Measurements from ENCODE around the gene NDUFA7.
A peak's percentile ranks its signal among the peaks of the same experiment; 100 is the strongest.
"Not testable (repeated sequence)": the region's sequence is repeated elsewhere in the genome, so short reads cannot be mapped to it uniquely, and the experiment has no call there.

NDUFA7 gene

DNA sequence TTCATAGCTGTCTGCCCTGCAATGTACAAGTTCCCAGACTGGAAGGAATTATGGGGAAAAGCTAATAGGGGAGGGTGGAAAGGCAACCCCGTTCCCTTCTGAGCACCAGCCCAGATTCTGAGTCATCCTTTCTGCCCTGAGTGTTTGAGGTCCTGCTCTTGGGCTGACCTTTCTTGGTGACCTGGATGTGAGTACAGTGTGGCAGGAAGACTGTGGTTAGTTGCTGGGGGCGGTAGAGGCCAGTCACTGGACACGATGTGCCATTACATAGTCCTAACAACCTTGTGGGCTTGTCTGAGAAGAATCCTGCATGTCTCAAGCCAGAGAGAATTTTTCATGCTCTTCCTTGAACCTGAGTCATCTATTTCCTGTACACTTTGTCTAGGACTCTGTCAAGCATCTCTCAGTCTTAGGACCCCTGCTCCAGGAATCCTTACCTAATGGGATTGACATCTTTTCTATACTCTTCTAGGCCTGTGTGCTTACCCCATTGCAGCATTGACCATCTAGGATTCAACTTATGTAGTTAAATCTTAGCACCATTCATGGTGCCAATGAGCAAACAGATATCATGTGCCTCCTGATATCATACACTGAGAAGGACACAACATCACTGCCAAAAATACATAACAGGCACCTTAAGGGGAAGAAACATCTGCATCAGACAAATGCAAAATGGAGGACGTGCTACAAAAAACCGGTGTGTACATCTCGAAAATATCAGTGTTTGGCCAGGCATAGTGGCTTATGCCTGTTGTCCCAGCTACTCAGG is 34.6 kb upstream of the NDUFA7 start:
- TF ChIP-seq, protein P1, sequence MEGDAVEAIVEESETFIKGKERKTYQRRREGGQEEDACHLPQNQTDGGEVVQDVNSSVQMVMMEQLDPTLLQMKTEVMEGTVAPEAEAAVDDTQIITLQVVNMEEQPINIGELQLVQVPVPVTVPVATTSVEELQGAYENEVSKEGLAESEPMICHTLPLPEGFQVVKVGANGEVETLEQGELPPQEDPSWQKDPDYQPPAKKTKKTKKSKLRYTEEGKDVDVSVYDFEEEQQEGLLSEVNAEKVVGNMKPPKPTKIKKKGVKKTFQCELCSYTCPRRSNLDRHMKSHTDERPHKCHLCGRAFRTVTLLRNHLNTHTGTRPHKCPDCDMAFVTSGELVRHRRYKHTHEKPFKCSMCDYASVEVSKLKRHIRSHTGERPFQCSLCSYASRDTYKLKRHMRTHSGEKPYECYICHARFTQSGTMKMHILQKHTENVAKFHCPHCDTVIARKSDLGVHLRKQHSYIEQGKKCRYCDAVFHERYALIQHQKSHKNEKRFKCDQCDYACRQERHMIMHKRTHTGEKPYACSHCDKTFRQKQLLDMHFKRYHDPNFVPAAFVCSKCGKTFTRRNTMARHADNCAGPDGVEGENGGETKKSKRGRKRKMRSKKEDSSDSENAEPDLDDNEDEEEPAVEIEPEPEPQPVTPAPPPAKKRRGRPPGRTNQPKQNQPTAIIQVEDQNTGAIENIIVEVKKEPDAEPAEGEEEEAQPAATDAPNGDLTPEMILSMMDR (IDR thresholded peaks at IDR 0.05; ENCODE audit: borderline replicate concordance, control extremely low read depth, extremely low read depth, insufficient read depth, missing control alignments), result no peak
- DNase-seq (ENCODE audit: low spot score), result no peak
- in situ Hi-C loops (cut with MboI; ENCODE audit: low sequenced_read_pairs, unreplicated experiment), result no loop called here

- DNase-seq (ENCODE audit: low spot score); in situ Hi-C loops (cut with MboI; ENCODE audit: low sequenced_read_pairs, unreplicated experiment): not testable (repeated sequence)
These were observed 31.7 kb upstream of the NDUFA7 start for GRCh38 chr19:8352845-8353244.

- TF ChIP-seq, protein P1 (IDR thresholded peaks at IDR 0.05; ENCODE audit: borderline replicate concordance, control extremely low read depth, extremely low read depth, insufficient read depth, missing control alignments), result no peak
- DNase-seq (ENCODE audit: low spot score), result peak; percentile 6
- in situ Hi-C loops (cut with MboI; ENCODE audit: low sequenced_read_pairs, unreplicated experiment), result no loop called here
These were observed 31.1 kb upstream of the NDUFA7 start for GRCh38 chr19:8352134-8352827.

GRCh38 chr19:8349629-8350372 is 28.6 kb upstream of the NDUFA7 start:
- DNase-seq (ENCODE audit: low spot score); in situ Hi-C loops (cut with MboI; ENCODE audit: low sequenced_read_pairs, unreplicated experiment): not testable (repeated sequence)

GRCh38 chr19:8343483-8343844 is 22.3 kb upstream of the NDUFA7 start:
- DNase-seq (ENCODE audit: low spot score), result no peak
- TF ChIP-seq, protein P1 (IDR thresholded peaks at IDR 0.05; ENCODE audit: borderline replicate concordance, control extremely low read depth, extremely low read depth, insufficient read depth, missing control alignments), result no peak
- in situ Hi-C loops (cut with MboI; ENCODE audit: low sequenced_read_pairs, unreplicated experiment), result no loop called here

DNA sequence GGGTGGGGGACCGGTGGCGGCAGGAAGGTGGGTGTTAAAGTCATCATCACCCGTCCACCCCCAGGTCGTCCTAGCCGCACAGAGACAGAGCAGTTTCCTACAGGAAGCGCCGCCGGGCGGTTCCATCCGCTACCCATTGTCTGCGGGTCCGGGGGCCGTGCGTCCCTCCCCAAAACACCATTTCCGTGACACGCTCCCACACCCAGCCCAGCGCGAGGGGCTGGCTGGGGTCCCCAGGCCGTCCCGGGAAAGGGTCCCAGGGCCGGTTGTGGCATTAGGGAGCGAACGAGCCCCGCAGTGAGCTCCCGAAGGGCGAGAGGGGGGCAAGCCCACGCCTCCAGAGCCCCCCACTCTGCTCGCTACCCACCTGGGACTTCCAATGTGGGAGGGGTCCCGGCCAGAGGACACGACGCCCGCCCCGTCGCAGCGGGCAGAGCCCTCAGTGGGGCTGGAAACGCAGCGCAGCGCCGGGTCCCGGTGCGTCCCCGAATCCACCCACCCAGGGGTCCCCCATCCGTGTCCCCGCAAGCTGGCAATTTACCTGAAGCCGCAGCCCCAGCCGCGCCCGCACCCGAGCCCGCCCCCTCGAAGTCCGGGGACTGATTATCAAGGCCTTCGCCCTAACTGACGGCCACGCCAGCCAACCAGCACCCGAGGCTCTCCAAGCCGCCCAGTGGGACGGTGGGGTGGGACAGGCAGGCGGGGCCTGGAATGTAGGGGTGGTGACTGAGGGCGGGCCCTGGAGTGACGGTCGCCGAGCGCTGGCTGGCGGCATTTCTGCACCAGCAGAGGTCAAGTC is 21.7 kb upstream of the NDUFA7 start, which contains the start of gene KANK3:
TSS of gene KANK3 (minus strand) at position 579 of the 799 bp plus-strand sequence. CDS start 5,434 bp downstream, outside the sequence.
- in situ Hi-C loops (cut with MboI; ENCODE audit: low sequenced_read_pairs, unreplicated experiment), result no loop called here
- peak; percentile 100 for DNase-seq (ENCODE audit: low spot score)
- TF ChIP-seq, protein P1 (IDR thresholded peaks at IDR 0.05; ENCODE audit: borderline replicate concordance, control extremely low read depth, extremely low read depth, insufficient read depth, missing control alignments), result no peak

- in situ Hi-C loops (cut with MboI; ENCODE audit: low sequenced_read_pairs, unreplicated experiment), result no loop called here
- no peak for DNase-seq (ENCODE audit: low spot score)
- TF ChIP-seq, protein P1 (IDR thresholded peaks at IDR 0.05; ENCODE audit: borderline replicate concordance, control extremely low read depth, extremely low read depth, insufficient read depth, missing control alignments), result no peak
These were observed 21.1 kb upstream of the NDUFA7 start for GRCh38 chr19:8342316-8342683.

- in situ Hi-C loops (cut with MboI; ENCODE audit: low sequenced_read_pairs, unreplicated experiment), result not testable (repeated sequence)
These were observed 20.3 kb upstream of the NDUFA7 start for GRCh38 chr19:8341504-8341903.

More at GRCh38 chr19:8341504-8341903, 20.3 kb upstream of the NDUFA7 start:
- not testable (repeated sequence) for DNase-seq (ENCODE audit: low spot score)
